Esophagus muscularis mucosa (tissue), 4 donors: ENCODE measurements around the gene MAP3K3. TPM values are rescaled to one million over a fixed set of nuclear protein-coding genes. Genes with fewer than 3 reads are reported as not detected.

ENCODE experiments used
- DNase-seq: peaks from one replicate; pipeline ENCODE4 v3.0.0-alpha.2; 2017; ENCODE audit errors: extremely low spot score
- H3K27ac ChIP-seq, 4 donors: fragments of 200-600 bp; sonication (generic); replicated peaks in 1 of 4; 1 replicate in 3 of 4; 2 replicates in 1 of 4; pipeline ENCODE4 v1.5.1; 2016 to 2019; ENCODE audit warnings: mild to moderate bottlenecking in 1 of 4
- H3K27me3 ChIP-seq, 4 donors: fragments of 200-600 bp; sonication (generic); one replicate each; pipeline versions ENCODE4 v1.5.1 to v1.6.0; 2016 to 2019
- H3K36me3 ChIP-seq, 4 donors: fragments of 200-600 bp; sonication (generic); one replicate each; pipeline ENCODE4 v1.5.1; 2016 to 2019
- H3K4me1 ChIP-seq, 4 donors: fragments of 200-600 bp; sonication (generic); one replicate each; pipeline ENCODE4 v1.5.1; 2016 to 2019
- H3K4me3 ChIP-seq, 4 donors: fragments of 200-600 bp; sonication (generic); 1 replicate in 2 of 4; 2 replicates in 2 of 4; pipeline ENCODE4 v1.5.1; 2016 to 2019; ENCODE audit warnings: mild to moderate bottlenecking in 4 of 4, moderate library complexity in 1 of 4
- H3K9me3 ChIP-seq, 4 donors: fragments of 200-600 bp; sonication (generic); 1 replicate in 3 of 4; 2 replicates in 1 of 4; pipeline ENCODE4 v1.5.1; 2016 to 2019
- EP300 ChIP-seq: sonication (generic); formaldehyde crosslinking; IDR thresholded peaks from one replicate; pipeline ENCODE4 v1.6.1; 2017; ENCODE audit warnings: antibody characterized with exemption
- POLR2A ChIP-seq: fragments of 450-650 bp; IDR thresholded peaks from one replicate; pipeline ENCODE4 v1.6.1; 2017; ENCODE audit warnings: antibody characterized with exemption, moderate library complexity, mild to moderate bottlenecking, low read depth
- POLR2AphosphoS5 ChIP-seq, 2 donors: sonication (generic); formaldehyde crosslinking; IDR thresholded peaks; one replicate each; pipeline ENCODE4 v1.6.1; 2017; ENCODE audit warnings: antibody characterized with exemption in 2 of 2
- WGBS: methylation state at CpG from one replicate; pipeline ENCODE4 v1.1.5; 2018; 5-methylcytosine and 5-hydroxymethylcytosine counted together
- intact Hi-C: fragments of 100-400 bp; cut with DNase I; formaldehyde crosslinking; loops from one replicate; pipeline ENCODE4 v1.15.1; 2023
- total RNA-seq, 4 donors: library from RNA; depleted of rRNA; stranded (reverse); fragments of >200 nt; gene quantifications; one replicate each; pipeline versions ENCODE4 v1.1.0 to v1.2.1, GENCODE V29; 2016
- TF ChIP-seq, protein P1 (sequence below), 3 experiments: fragments of 200-600 bp in 2 of 3; fragments of 450-650 bp in 1 of 3; sonication (generic) in 2 of 3; IDR thresholded peaks; one replicate each; pipeline ENCODE4 v1.5.1; 2017 to 2019; ENCODE audit warnings: antibody characterized with exemption in 3 of 3, mild to moderate bottlenecking in 2 of 3, moderate library complexity in 1 of 3

Gene MAP3K3
- total RNA-seq, 4 donors from 2014 or later, result 67.7 to 132 (median 86.6) TPM

DNA sequence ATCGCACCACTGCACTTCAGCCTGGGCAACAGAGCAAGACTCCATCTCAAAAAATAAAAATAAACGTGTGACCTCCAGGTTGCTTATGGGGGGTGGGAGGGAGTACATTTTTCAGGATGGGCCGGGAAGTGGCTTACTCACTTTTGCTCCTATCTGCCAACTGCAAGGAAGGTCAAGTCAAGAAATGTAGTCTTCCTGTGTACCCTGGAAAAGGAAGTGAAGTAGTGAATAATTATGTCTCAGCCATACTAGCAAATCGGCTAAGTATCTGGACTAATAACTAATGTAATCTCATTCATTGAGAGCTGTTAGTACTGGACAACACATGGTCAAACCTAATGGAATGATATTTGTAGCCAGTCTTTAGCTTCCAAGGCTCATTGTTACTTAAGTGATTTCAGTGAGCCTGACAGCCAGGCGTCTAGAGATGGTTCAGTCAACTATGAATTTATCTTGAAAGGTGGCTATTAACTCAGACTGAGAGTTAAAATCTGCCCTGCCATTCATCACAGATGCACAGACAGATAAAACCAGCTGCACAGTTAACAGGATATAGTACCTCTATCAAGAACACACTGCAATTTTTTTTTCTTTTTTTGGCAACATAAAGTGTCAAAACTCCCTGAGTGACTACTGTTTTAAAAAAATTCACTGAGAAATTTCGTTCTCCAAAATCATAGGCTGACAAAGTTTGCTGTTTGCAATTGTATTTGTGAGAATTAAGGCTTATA, 25.2 kb upstream of the MAP3K3 start:
- intact Hi-C loops, result no loop called here
- Histone ChIP-seq H3K4me1 (peaks cover 16 to 22% (median 18%) of the 10 kb centered on the region in 4 donors), H3K4me3 (no peak overlapping the region), H3K27me3 (no peaks in the 10 kb centered on the region), H3K27ac (no peak overlapping the region), H3K36me3 (peaks cover 0 to 32% (median 9%) of the 10 kb centered on the region in 4 donors), H3K9me3 (no peaks in the 10 kb centered on the region)
- TF ChIP-seq EP300 (no peak), POLR2AphosphoS5 (IDR thresholded peaks at IDR 0.05) (no peak), POLR2A (no peak)
- TF ChIP-seq, protein P1, sequence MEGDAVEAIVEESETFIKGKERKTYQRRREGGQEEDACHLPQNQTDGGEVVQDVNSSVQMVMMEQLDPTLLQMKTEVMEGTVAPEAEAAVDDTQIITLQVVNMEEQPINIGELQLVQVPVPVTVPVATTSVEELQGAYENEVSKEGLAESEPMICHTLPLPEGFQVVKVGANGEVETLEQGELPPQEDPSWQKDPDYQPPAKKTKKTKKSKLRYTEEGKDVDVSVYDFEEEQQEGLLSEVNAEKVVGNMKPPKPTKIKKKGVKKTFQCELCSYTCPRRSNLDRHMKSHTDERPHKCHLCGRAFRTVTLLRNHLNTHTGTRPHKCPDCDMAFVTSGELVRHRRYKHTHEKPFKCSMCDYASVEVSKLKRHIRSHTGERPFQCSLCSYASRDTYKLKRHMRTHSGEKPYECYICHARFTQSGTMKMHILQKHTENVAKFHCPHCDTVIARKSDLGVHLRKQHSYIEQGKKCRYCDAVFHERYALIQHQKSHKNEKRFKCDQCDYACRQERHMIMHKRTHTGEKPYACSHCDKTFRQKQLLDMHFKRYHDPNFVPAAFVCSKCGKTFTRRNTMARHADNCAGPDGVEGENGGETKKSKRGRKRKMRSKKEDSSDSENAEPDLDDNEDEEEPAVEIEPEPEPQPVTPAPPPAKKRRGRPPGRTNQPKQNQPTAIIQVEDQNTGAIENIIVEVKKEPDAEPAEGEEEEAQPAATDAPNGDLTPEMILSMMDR (IDR thresholded peaks at IDR 0.05), result no peak
- 67% methylated on average over 6 of the region's 6 CpGs for WGBS
- DNase-seq, result no peak

DNA sequence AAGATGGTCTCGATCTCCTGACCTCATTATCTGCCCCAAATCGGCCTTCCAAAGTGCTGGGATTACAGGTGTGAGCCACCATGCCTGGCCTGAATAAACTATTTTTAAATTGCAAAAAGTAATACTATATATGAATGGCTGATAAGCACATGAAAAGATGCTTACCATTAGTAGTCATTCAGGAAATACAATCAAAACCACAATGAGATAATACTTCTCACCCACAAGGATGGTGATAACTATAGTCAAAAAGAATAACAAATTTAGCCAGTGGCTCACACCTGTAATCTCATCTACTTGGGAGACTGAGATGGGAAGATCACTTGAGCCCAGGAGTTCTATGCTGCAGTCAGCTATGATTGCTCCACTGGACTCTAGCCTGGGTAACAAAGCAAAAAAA, 23.9 kb upstream of the MAP3K3 start:
- intact Hi-C loops, result no loop called here
- TF ChIP-seq POLR2A, result no peak
- TF ChIP-seq, protein P1 (IDR thresholded peaks at IDR 0.05), result no peak
- no peak overlapping the region for H3K4me3 ChIP-seq
- H3K36me3 ChIP-seq, result peaks cover 0 to 22% (median 4%) of the 10 kb centered on the region in 4 donors
- H3K9me3 ChIP-seq, result no peaks in the 10 kb centered on the region
- H3K27me3 ChIP-seq, result no peaks in the 10 kb centered on the region
- H3K4me1 ChIP-seq, result peaks cover 18 to 31% (median 21%) of the 10 kb centered on the region in 4 donors
- WGBS, result 84% methylated on average over 2 of the region's 2 CpGs
- DNase-seq, result no peak
- no peak overlapping the region for H3K27ac ChIP-seq

GRCh38 chr17:63600569-63601438, 21.4 kb upstream of the MAP3K3 start, which contains the start of gene TACO1:
TSS of gene TACO1 (plus strand) at chr17:63600895. CDS start at chr17:63601084, 189 bp downstream.
- H3K36me3 ChIP-seq, result peaks cover 14 to 31% (median 25%) of the 10 kb centered on the region in 4 donors
- TF ChIP-seq POLR2A, result peak; percentile 14
- TF ChIP-seq, protein P1 (IDR thresholded peaks at IDR 0.05), result no peak
- no peak for TF ChIP-seq EP300
- peak; percentile 85 to 88 for TF ChIP-seq POLR2AphosphoS5 (IDR thresholded peaks at IDR 0.05)
- peak within 1 kb of the TSS; percentile 84 to 99 (median 88) for H3K4me3 ChIP-seq
- no peaks in the 10 kb centered on the region for H3K9me3 ChIP-seq
- intact Hi-C loops, result loop anchor here (5.0 kb wide), 1 partner anchor 49 kb away; the partner anchor contains the start of gene DCAF7
- DNase-seq, result peak; percentile 96
- H3K4me1 ChIP-seq, result peaks cover 18 to 31% (median 21%) of the 10 kb centered on the region in 4 donors
- WGBS, result 1% methylated on average over 27 of the region's 61 CpGs
- peak within 1 kb of the TSS; percentile 84 to 92 (median 90) for H3K27ac ChIP-seq
- H3K27me3 ChIP-seq, result no peaks in the 10 kb centered on the region

DNA sequence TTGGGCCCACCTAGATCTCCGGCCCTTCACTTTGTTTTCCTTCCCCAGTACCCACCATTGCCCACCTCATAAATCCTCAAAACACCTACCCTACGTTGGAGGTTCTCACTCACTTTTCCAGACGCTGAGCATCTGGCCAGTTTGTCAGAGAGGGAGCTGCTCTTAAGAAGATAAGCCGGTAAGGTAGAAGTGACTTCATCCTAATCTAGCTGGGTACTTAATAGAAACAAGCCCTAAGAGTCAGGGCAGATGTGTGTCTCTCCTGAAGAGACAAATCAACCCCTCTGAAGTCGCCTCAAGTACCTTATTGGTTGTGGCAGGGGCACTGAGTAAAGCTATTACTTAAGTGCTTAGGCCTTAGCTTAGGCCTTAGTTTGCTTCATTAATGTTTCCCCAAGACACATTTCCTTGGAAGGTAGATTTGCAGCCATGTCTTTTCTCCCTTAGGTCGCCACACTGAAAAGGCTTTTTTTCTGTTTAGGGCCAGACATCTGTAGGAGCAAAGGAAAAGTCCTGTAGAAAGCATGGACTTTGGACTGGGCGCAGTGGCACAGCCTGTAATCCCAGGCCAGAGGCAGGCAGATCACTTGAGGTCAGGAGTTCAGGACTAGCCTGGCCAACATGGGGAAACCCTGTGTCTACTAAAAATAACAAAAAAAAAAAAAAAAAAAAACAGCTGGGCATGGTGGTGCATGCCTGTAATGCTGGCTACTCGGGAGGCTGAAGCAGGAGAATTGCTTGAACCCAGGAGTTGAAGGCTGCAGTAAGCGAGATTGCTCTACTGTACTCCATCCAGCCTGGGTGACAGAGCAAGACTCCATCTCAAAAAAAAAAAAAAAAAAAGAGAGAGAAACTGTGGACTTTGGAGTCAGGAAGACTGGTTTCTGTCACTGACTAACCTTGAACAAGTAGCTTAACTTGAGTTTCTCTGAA, 20.5 kb upstream of the MAP3K3 start:
- H3K4me1 ChIP-seq, result peaks cover 18 to 31% (median 21%) of the 10 kb centered on the region in 4 donors
- peak overlapping the region; percentile 84 to 92 (median 90) for H3K27ac ChIP-seq
- intact Hi-C loops, result loop anchor here (5.0 kb wide), 1 partner anchor 49 kb away; the partner anchor contains the start of gene DCAF7

More for the DNA sequence above, 20.5 kb upstream of the MAP3K3 start:
- Histone ChIP-seq H3K27me3 (no peaks in the 10 kb centered on the region), H3K9me3 (no peaks in the 10 kb centered on the region), H3K4me3 (peak overlapping the region; percentile 84 to 99 (median 88)), H3K36me3 (peaks cover 23 to 37% (median 34%) of the 10 kb centered on the region in 4 donors)
- no peak for DNase-seq
- TF ChIP-seq POLR2AphosphoS5 (IDR thresholded peaks at IDR 0.05) (no peak), POLR2A (no peak), EP300 (no peak)
- TF ChIP-seq, protein P1 (IDR thresholded peaks at IDR 0.05), result no peak
- 50% methylated on average over 9 of the region's 9 CpGs for WGBS
